GM18951 (cell line): ENCODE results near the gene MAP2K7.
"Not testable (repeated sequence)": the region's sequence is repeated elsewhere in the genome, so short reads cannot be mapped to it uniquely, and the experiment has no call there.

Source experiments
- POLR2A ChIP-seq: IDR thresholded peaks from 4 replicates; pipeline ENCODE4 v1.6.1; 2011; ENCODE audit warnings: mild to moderate bottlenecking; ENCODE audit not compliant: insufficient read length, insufficient read depth; ENCODE audit errors: extremely low read depth
- in situ Hi-C: fragments of 300-500 bp; cut with MboI; formaldehyde crosslinking; loops from one replicate; pipeline ENCODE4 v1.12.0; 2022; ENCODE audit warnings: low sequenced_read_pairs, mixed read lengths, inconsistent platforms; ENCODE audit not compliant: unreplicated experiment

The MAP2K7 gene

DNA sequence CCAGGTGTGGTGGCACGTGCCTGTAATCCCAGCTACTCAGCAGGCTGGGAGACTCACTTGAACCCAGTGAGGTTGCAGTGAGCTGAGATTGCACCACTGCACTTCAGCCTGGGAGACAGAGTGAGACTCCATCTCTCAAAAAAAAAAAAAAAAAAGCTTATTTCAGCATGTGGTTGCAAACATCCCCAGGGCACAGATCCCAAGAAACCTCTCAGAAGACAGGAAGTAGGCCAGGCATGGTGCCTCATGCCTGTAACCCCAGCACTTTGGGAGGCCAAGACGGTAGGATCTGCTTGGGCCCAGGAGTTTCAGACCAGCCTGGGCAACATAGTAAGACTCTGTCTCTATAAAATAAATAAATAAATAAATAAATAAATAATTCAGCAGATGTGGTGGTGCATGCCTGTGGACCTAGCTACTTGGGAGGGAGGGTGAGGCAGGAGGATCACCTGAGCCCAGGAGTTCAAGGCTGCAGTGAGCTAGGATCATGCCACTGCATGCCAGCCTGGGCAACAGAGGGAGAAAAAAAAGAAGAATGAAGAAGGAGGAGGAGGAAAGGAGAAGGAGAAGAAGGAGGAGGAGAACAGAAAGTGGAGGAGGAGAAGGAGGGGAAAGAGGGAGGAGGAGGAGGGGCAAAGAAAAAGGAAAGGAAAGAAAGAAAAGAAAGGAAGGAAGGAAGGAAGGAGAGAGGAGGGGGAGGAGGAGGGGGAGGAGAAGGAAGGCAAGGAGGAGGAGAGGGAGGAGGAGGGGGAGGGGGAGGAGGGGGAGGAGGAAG, 19.7 kb upstream of the MAP2K7 start:
- in situ Hi-C loops: no loop called here
- TF ChIP-seq POLR2A: no peak

DNA sequence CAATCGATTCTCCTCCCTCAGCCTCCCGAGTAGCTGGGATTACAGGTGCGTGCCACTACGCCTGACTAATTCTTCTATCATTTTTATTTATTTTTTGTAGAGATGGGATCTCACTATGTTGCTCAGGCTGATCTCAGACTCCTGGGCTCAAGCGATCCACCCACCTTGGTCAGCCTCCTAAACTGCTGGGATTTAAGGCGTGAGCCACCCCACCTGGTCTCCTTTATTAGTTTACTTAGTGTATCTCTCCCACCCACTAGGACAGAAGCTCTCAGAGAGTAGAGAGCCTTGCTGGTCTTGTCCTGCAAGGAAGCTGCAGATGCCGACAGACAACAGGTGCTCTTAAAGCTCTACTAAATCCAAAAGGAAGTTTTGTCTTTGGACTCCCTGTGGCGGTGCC, 17.9 kb upstream of the MAP2K7 start:
- in situ Hi-C loops: no loop called here
- TF ChIP-seq POLR2A: no peak

DNA sequence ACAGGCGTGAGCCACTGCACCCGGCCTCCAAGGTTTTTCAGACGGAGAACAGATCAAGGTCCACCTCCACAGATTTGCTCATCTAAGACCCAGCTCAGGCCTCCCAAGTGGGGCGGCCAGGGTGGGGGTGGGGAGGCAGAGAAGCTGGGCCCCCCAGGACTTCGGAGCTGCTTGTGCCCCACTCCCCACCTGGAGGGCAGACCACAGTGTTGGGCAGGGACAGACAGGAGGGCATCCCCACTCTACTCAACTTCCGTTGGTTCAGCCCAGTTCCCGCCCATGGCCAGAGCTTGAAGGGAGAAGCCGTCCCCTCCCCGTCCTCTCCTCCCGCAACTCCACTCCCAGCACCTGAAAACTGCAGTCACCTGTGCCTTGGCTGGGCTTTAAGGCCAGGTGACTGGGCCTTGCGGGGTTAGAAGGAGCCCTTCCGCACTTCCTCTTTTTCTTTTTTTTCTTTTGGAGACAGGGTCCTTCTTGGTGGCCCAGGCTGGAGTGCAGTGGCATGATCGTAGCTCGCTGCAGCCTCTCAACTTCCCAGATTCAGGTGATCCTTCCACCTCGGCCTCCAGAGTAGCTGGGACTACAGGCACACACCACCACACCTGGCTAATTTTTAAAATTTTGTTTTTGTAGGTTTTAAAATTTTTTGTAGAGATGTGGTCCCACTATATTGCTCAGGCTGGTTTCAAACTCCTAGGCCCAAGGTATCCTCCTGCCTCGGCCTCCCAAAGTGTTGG, 16.1 kb upstream of the MAP2K7 start:
- TF ChIP-seq POLR2A: no peak
- in situ Hi-C loops: no loop called here

DNA sequence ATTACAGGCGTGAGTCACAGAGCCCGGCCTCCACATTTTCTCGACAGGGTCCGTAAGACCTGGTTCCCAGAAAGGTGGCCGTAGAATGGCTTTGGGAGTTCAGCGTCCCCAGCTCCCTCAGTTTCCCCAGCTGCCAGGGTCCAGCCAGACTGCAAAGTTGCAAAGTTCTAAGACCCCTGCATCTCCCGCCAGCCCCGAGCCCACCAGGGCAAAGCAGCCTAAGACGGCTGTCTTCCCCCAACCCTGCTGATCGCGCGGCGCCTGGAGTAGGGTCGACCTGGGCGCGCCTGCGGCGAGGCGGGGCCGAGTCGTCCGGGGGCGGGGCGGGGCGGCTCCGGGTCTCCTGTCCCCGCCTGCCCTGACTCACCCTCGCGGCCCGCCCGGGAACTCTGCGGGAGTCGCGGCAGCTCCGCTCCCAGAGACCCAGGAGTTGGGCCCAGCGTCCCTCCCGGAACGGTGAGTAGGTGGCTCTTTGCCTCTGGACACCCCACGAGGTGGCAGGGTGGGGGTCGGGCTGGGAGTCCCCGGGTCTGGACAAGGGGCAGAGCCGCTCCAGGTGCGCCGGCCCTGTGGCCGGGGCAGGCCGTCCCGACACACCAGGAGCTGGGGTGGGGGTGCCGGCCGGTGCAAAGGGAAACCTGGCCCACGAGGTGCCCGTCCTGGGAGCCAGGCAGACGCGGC, 15.4 kb upstream of the MAP2K7 start, which contains the start of gene LRRC8E:
Gene LRRC8E (plus strand): TSS at position 366 of the 681 bp plus-strand sequence. CDS start 7,094 bp downstream, outside the sequence.
- TF ChIP-seq POLR2A: no peak

DNA sequence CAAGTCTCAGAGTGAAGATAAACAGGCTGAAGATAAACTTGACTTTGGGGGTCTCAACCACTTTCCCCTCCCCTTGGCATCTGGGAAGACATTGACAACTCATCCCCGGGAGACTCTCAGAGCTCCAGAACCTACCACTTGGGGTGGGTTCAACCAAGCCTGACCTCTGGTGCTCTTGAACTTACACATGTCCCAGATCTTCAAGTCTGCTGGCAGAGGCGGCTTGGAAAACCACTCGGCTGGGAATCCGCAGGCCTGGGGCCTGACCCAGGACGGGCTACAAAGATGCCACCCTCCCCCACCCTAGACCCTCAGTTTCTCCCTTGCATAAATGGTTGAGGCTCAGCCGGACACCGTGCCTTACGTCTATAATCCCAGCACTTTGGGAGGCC, 14.9 kb upstream of the MAP2K7 start:
- in situ Hi-C loops: no loop called here
- TF ChIP-seq POLR2A: no peak

More for the DNA sequence above, 15.4 kb upstream of the MAP2K7 start, which contains the start of gene LRRC8E:
- in situ Hi-C loops: no loop called here

DNA sequence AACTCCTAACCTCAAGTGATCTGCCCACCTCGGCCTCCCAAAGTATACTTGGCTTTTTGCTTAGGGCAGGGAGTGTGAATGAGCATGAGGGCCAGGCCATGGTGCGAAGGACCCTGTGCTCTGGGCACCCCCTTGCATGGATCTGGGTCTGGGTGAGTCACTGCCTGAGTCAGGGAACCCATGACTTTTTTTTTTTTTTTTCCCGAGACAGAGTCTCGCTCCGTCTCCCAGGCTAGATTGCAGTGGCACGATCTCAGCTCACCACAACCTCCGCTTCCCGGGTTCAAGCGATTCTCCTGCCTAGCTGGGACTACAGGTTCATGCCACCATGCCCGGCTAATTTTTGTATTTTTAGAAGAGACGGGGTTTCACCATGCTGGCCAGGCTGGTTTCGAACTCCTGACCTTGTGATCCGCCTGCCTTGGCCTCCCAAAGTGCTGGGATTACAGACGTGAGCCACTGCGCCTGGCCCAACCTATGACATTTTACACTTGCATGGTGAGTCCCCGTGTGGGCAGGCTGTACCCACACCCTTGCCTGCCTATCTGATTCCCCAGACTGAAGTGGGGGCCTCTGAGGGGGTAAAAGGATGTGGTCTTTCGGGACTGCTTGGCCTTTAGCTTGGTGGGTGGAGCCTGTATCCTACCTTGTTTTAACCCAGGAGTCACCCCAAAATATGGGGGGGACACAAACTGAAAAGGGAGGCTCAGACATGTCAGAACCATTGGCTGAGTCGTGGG, 10.1 kb upstream of the MAP2K7 start:
- in situ Hi-C loops: not testable (repeated sequence)

DNA sequence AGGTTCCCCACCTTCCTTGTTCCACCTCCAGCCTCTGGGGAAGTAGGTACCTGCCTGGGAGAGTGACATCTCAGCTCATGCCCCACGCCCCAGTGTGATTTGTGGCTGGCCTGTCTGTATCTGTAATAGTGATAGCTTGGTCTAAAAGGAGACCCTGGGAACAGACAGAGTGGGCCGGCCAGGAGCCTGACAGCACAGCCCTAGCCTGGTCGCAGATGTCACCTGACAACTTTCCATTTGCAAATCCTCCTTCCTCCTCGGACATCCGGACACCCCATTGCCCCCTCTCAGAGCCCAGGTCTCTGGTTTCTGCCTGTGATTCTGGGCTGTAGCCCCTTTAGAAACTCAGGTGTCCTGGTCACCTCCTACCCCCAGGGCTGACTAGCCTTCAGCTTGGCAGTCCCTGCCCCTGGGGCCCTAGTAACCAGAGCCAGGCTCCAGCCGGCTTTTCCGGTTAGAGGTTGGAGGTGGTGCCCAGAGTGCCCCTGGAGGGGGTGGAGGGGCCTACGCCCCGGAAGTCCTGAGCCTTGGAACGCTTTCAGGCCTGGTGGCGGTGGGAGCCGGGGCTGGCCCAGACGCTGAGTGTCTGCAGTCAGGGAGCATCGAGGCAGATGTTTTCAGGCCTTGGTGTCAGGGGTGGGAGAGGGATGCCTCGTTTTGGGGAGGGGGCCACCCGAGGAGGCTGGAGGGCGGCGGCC, 8.9 kb upstream of the MAP2K7 start:
- in situ Hi-C loops: no loop called here

DNA sequence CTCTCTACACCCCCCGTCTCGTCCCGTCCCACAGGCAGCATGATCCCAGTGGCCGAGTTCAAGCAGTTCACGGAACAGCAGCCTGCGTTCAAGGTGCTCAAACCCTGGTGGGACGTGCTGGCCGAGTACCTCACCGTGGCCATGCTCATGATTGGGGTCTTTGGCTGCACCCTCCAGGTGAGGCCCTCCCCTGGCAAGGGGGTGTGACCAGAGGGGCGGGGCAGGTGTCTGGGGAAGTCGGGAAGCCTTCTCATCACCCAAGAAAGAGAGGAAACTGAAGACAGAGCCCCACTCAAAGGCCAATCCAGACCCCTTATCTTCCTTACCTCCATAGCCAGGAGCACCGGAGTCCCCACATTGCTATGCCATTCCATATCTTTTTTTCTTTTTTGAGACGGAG, 8.1 kb upstream of the MAP2K7 start:
- in situ Hi-C loops: no loop called here
- TF ChIP-seq POLR2A: no peak

More for the DNA sequence above, 8.9 kb upstream of the MAP2K7 start:
- TF ChIP-seq POLR2A: no peak

DNA sequence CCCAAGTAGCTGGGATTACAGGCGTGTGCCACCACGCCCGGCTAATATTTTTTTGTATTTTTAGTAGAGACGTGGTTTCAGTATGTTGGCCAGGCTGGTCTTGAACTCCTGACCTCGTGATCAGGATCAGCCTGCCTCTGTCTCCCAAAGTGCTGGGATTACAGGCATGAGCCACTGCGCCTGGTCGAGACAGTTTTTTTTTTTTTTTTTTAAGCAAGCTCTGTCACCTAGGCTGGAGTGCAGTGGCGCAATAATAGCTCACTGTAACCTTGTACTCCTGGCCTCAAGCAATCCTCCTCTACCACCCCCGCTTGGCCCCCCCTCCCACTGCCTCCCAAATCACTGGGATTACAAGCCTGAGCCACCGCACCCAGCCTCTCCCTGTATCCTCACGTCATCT, 6.4 kb upstream of the MAP2K7 start:
- in situ Hi-C loops: no loop called here
- no peak for TF ChIP-seq POLR2A

DNA sequence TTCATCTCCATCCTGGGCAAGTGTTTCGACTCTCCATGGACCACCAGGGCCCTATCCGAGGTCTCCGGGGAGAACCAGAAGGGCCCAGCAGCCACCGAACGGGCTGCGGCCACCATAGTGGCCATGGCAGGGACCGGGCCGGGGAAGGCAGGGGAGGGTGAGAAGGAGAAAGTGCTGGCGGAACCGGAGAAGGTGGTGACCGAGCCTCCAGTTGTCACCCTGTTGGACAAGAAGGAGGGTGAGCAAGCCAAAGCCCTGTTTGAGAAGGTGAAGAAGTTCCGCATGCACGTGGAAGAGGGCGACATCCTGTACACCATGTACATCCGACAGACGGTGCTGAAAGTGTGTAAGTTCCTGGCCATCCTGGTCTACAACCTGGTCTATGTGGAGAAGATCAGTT, 4.7 kb upstream of the MAP2K7 start:
- in situ Hi-C loops: no loop called here
- TF ChIP-seq POLR2A: no peak

DNA sequence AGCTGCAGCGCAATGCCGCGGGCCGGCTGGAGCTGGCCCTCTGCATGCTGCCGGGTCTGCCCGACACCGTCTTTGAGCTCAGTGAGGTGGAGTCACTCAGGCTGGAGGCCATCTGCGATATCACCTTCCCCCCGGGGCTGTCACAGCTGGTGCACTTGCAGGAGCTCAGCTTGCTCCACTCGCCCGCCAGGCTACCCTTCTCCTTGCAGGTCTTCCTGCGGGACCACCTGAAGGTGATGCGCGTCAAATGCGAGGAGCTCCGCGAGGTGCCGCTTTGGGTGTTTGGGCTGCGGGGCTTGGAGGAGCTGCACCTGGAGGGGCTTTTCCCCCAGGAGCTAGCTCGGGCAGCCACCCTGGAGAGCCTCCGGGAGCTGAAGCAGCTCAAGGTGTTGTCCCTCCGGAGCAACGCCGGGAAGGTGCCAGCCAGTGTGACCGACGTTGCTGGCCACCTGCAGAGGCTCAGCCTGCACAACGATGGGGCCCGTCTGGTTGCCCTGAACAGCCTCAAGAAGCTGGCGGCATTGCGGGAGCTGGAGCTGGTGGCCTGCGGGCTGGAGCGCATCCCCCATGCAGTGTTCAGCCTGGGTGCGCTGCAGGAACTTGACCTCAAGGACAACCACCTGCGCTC, 3.8 kb upstream of the MAP2K7 start:
- no peak for TF ChIP-seq POLR2A
- in situ Hi-C loops: no loop called here

DNA sequence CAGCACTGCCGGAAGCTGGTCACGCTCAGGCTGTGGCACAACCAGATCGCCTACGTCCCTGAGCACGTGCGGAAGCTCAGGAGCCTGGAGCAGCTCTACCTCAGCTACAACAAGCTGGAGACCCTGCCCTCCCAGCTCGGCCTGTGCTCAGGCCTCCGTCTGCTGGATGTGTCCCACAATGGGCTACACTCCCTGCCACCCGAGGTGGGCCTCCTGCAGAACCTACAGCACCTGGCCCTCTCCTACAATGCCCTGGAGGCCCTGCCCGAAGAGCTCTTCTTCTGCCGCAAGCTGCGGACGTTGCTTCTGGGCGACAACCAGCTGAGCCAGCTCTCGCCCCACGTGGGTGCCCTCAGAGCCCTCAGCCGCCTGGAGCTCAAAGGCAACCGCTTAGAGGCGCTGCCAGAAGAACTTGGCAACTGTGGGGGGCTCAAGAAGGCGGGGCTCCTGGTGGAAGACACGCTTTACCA, 3.2 kb upstream of the MAP2K7 start:
- TF ChIP-seq POLR2A: no peak
- in situ Hi-C loops: no loop called here
